Fibroblast of peridontal ligament (primary cell): Measurements from ENCODE around the gene PRKAG2.

Source experiments
- DNase-seq: peaks from one replicate; pipeline ENCODE4 v3.0.0-alpha.2; 2010; ENCODE audit errors: extremely low read depth

The PRKAG2 gene

GRCh38 chr7:151694828-151695580 is 181.9 kb downstream of the PRKAG2 start:
- no peak for DNase-seq

- DNase-seq, result no peak
These were observed 182.5 kb downstream of the PRKAG2 start for GRCh38 chr7:151694441-151694827.

- DNase-seq, result no peak
These were observed 183.8 kb downstream of the PRKAG2 start for GRCh38 chr7:151693140-151693539.

- DNase-seq, result no peak
These were observed 184.2 kb downstream of the PRKAG2 start for GRCh38 chr7:151692721-151693120.

- DNase-seq, result no peak
These were observed 185.5 kb downstream of the PRKAG2 start for GRCh38 chr7:151691449-151691848.

- DNase-seq, result no peak
These were observed 186.3 kb downstream of the PRKAG2 start for GRCh38 chr7:151690606-151691005.

GRCh38 chr7:151689196-151689971 is 187.5 kb downstream of the PRKAG2 start:
- no peak for DNase-seq

- no peak for DNase-seq
These were observed 188.6 kb downstream of the PRKAG2 start for GRCh38 chr7:151688236-151688780.

- DNase-seq, result peak; percentile 89
These were observed 189.2 kb downstream of the PRKAG2 start for GRCh38 chr7:151687523-151688235.

- no peak for DNase-seq
These were observed 190.1 kb downstream of the PRKAG2 start for GRCh38 chr7:151686826-151687225.

- DNase-seq, result no peak
These were observed 190.7 kb downstream of the PRKAG2 start for GRCh38 chr7:151686016-151686766.

- DNase-seq, result no peak
These were observed 192.3 kb downstream of the PRKAG2 start for GRCh38 chr7:151684408-151685175.

GRCh38 chr7:151683615-151684407 is 193.1 kb downstream of the PRKAG2 start:
- no peak for DNase-seq

- DNase-seq, result no peak
These were observed 193.9 kb downstream of the PRKAG2 start for GRCh38 chr7:151682831-151683614.

- DNase-seq, result no peak
These were observed 195.2 kb downstream of the PRKAG2 start for GRCh38 chr7:151681726-151682125.

- DNase-seq, result peak; percentile 76
These were observed 196.1 kb downstream of the PRKAG2 start for GRCh38 chr7:151680810-151681209.

- no peak for DNase-seq
These were observed 196.9 kb downstream of the PRKAG2 start for GRCh38 chr7:151679881-151680612.

- DNase-seq, result no peak
These were observed 197.7 kb downstream of the PRKAG2 start for GRCh38 chr7:151679071-151679708.
